Endothelial cell of umbilical vein (primary cell): Measurements from ENCODE around the gene OR52K1. TPM values are rescaled to one million over a fixed set of nuclear protein-coding genes. Genes with fewer than 3 reads are reported as not detected.
A peak's percentile ranks its signal among the peaks of the same experiment; 100 is the strongest.

Experiments used
- BruUV-seq: library from RNA; stranded (reverse); fragments of 400-500 nt; replicated peaks from 2 replicates; lab custom pipeline; 2021; lab: Mats Ljungman, UMichigan
- CTCF ChIA-PET: fragments of 300-600, 350-600 bp; sonication (Branson Sonifier 250); formaldehyde crosslinking; loops from one replicate; lab custom pipeline; 2021; ENCODE audit warnings: antibody characterized with exemption, inconsistent platforms; lab: Charles Lee
- POLR2A ChIA-PET: fragments of 300-600, 350-600 bp; sonication (Branson Sonifier 250); formaldehyde crosslinking; loops from one replicate; lab custom pipeline; 2021; ENCODE audit warnings: antibody characterized with exemption, inconsistent platforms; lab: Charles Lee
- DNase-seq: peaks from one replicate; pipeline ENCODE4 v3.0.0-alpha.2; 2011; ENCODE audit warnings: low read depth, low spot score
- FAIRE-seq: peaks from 2 replicates; lab custom pipeline; 2011; peaks lifted over from hg19 to GRCh38; lab: Jason Lieb, UNC
- H2AFZ ChIP-seq: 2 replicates; pipeline ENCODE4 v1.6.0; 2012; ENCODE audit warnings: low read depth, low read length, control low read depth, inconsistent platforms
- H3K27ac ChIP-seq: 2 replicates; pipeline ENCODE4 v1.5.1; 2011; ENCODE audit warnings: low read depth, mild to moderate bottlenecking, control low read depth, low read length, moderate library complexity; ENCODE audit not compliant: insufficient read depth
- H3K27me3 ChIP-seq, 2 experiments: 2 replicates each; pipeline versions ENCODE4 v1.6.0 to v1.6.1; 2011; ENCODE audit warnings: low read length in 2 of 2, mixed read lengths in 1 of 2; ENCODE audit not compliant: control insufficient read depth in 2 of 2, insufficient read depth in 2 of 2
- H3K36me3 ChIP-seq, 2 experiments: 2 replicates in 1 of 2; 3 replicates in 1 of 2; pipeline ENCODE4 v1.5.1; 2011; ENCODE audit warnings: low read length in 2 of 2, mild to moderate bottlenecking in 1 of 2, moderate library complexity in 1 of 2; ENCODE audit not compliant: control insufficient read depth in 2 of 2, insufficient read depth in 2 of 2; ENCODE audit errors: extremely low read depth in 1 of 2
- H3K4me1 ChIP-seq: 3 replicates; pipeline ENCODE4 v1.5.1; 2011; ENCODE audit warnings: mild to moderate bottlenecking, low read length; ENCODE audit not compliant: control insufficient read depth, insufficient read depth; ENCODE audit errors: extremely low read depth
- H3K4me2 ChIP-seq: 2 replicates; pipeline ENCODE4 v1.6.1; 2011; ENCODE audit warnings: low read length, control low read depth, mixed read lengths; ENCODE audit not compliant: insufficient read depth
- H3K4me3 ChIP-seq, 3 experiments: fragments of 200-600 bp in 1 of 3; sonication (generic), shearing (Covaris generic) in 1 of 3; replicated peaks in 1 of 3; 2 replicates each; pipeline ENCODE4 v1.5.1; 2011 to 2016; ENCODE audit warnings: control low read depth in 3 of 3, low read length in 3 of 3, mild to moderate bottlenecking in 2 of 3, inconsistent platforms in 1 of 3, low read depth in 1 of 3, moderate library complexity in 1 of 3; ENCODE audit not compliant: insufficient read depth in 1 of 3
- H3K79me2 ChIP-seq: 2 replicates; pipeline ENCODE4 v1.6.0; 2012; ENCODE audit warnings: low read length, inconsistent platforms; ENCODE audit not compliant: control insufficient read depth, insufficient read depth
- H3K9ac ChIP-seq: replicated peaks from 2 replicates; pipeline ENCODE3; 2011; ENCODE audit warnings: low read length, control low read depth; ENCODE audit not compliant: insufficient read depth; ENCODE audit errors: extremely low read depth
- H3K9me1 ChIP-seq: replicated peaks from 3 replicates; pipeline ENCODE4 v1.6.0; 2011; ENCODE audit warnings: mild to moderate bottlenecking, low read length; ENCODE audit not compliant: control insufficient read depth, insufficient read depth; ENCODE audit errors: extremely low read depth
- H3K9me3 ChIP-seq: replicated peaks from 2 replicates; pipeline ENCODE4 v1.5.1; 2012; ENCODE audit warnings: low read length, inconsistent platforms; ENCODE audit not compliant: control insufficient read depth, insufficient read depth
- H4K20me1 ChIP-seq: replicated peaks from 2 replicates; pipeline ENCODE3; 2011; ENCODE audit warnings: mild to moderate bottlenecking, low read length; ENCODE audit not compliant: control insufficient read depth, insufficient read depth; ENCODE audit errors: extremely low read depth
- FOS ChIP-seq: IDR thresholded peaks from 2 replicates; pipeline ENCODE4 v1.6.1; 2011; ENCODE audit warnings: mild to moderate bottlenecking, low read length, moderate library complexity, borderline replicate concordance; ENCODE audit not compliant: insufficient read depth
- JUN ChIP-seq: IDR thresholded peaks from 2 replicates; pipeline ENCODE4 v1.6.1; 2011; ENCODE audit warnings: borderline replicate concordance, low read depth; ENCODE audit not compliant: insufficient read length, insufficient read depth
- MAX ChIP-seq: IDR thresholded peaks from 2 replicates; pipeline ENCODE4 v1.6.1; 2011; ENCODE audit not compliant: insufficient read depth, insufficient read length
- POLR2A ChIP-seq: IDR thresholded peaks from 2 replicates; pipeline ENCODE4 v1.6.1; 2012; ENCODE audit warnings: low read depth, mild to moderate bottlenecking, control low read depth, low read length
- dilution Hi-C: fragments of 300-500 bp; cut with MboI; formaldehyde crosslinking; loops from one replicate; pipeline ENCODE4 v1.15.0; 2019; ENCODE audit warnings: low sequenced_read_pairs; ENCODE audit not compliant: extremely low pct_ligation_motif_present
- intact Hi-C: fragments of 100-400 bp; cut with micrococcal nuclease; formaldehyde crosslinking; loops from one replicate; pipeline ENCODE4 v1.10.0; 2022
- polyA plus RNA-seq, 4 experiments: library from polyadenylated mRNA; depleted of rRNA in 3 of 4; stranded (reverse) in 3 of 4; unstranded in 1 of 4; fragments of >200 nt; gene quantifications; 2 replicates each; pipeline versions ENCODE4 v1.2.1 to v1.2.3, GENCODE V29; 2011 to 2012; ENCODE audit warnings: missing spikeins in 1 of 4
- total RNA-seq: library from RNA; stranded (reverse); gene quantifications from 2 replicates; pipeline ENCODE4 v1.2.3, GENCODE V29; 2021
- TF ChIP-seq, protein P1 (sequence below), 2 donors: IDR thresholded peaks; 1 replicate in 1 of 2; 2 replicates in 1 of 2; pipeline ENCODE4 v1.5.1; 2011; ENCODE audit warnings: low read length in 2 of 2, mild to moderate bottlenecking in 2 of 2, moderate library complexity in 2 of 2, control low read depth in 1 of 2, inconsistent platforms in 1 of 2, low read depth in 1 of 2; ENCODE audit not compliant: insufficient read depth in 1 of 2; ENCODE audit errors: extremely low read depth in 1 of 2

Gene OR52K1
- total and polyA plus RNA-seq, 2 donors (not counting 3 experiments of a cell fraction or from before 2014, with no cell fraction given) = not detected

DNA sequence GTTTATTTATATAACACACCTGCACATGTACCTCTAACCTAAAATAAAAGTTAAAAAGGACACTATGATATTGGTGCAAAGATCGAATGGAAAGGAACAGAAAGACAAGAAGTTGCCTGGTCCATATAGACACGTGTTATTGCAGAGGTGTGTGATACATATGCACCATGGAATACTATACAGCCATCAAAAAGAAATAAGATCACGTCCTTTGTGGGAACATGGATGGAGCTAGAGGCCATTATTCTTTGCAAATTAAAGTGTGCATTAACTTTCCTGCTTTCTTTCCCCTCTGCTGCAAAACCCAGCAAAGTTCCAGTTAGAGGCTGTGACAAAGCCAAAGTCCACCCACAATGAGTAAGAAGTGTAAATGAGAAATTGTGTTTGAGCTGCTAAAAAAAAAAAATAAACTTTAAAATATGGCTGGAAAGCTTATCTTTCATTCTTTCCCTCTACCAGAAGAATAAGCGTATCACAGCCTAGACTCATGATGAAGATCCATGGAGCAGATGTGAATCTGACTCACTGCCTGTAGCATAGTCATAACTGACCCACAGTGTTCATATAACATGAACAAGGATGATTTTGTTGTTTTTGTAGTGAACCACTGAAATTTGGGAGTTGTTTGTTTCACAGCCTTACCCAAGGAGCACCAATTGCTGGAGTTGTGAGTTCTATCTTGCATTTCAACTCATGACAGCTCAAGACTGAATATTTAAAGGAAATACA lies 9.6 kb downstream of the OR52K1 start:
- H3K4me2 ChIP-seq = no peak overlapping the region

More for the DNA sequence above, 9.6 kb downstream of the OR52K1 start:
- POLR2A ChIA-PET = no interaction called here
- Histone ChIP-seq H3K36me3 (no peaks in the 10 kb centered on the region), H2AFZ (no peak overlapping the region), H4K20me1 (no peaks in the 10 kb centered on the region), H3K4me1 (no peaks in the 10 kb centered on the region), H3K9me3 (no peaks in the 10 kb centered on the region), H3K27me3 (peaks cover 16 to 23% of the 10 kb centered on the region in 2 experiments), H3K9me1 (no peaks in the 10 kb centered on the region), H3K4me3 (no peak overlapping the region), H3K9ac (no peak overlapping the region), H3K27ac (no peak overlapping the region), H3K79me2 (no peaks in the 10 kb centered on the region)
- no TSS peak for BruUV-seq
- dilution Hi-C loops (no loop called here), intact Hi-C loops (no loop called here)
- TF ChIP-seq JUN (no peak), MAX (no peak), POLR2A (no peak), FOS (peak; percentile 30)
- TF ChIP-seq, protein P1, sequence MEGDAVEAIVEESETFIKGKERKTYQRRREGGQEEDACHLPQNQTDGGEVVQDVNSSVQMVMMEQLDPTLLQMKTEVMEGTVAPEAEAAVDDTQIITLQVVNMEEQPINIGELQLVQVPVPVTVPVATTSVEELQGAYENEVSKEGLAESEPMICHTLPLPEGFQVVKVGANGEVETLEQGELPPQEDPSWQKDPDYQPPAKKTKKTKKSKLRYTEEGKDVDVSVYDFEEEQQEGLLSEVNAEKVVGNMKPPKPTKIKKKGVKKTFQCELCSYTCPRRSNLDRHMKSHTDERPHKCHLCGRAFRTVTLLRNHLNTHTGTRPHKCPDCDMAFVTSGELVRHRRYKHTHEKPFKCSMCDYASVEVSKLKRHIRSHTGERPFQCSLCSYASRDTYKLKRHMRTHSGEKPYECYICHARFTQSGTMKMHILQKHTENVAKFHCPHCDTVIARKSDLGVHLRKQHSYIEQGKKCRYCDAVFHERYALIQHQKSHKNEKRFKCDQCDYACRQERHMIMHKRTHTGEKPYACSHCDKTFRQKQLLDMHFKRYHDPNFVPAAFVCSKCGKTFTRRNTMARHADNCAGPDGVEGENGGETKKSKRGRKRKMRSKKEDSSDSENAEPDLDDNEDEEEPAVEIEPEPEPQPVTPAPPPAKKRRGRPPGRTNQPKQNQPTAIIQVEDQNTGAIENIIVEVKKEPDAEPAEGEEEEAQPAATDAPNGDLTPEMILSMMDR (IDR thresholded peaks at IDR 0.05; ENCODE audit: extremely low read depth in 1 of 2, insufficient read depth in 1 of 2, low read depth in 1 of 2, low read length in 2 of 2) = no peak
- CTCF ChIA-PET = interaction anchor here (0.7 to 5.7 kb wide), 6 partner anchors 8 to 307 kb away, joined by 3 to 255 read pairs (median 9); partner anchors contain the start of genes OR52K1 and TRIM21
- FAIRE-seq (no peak), DNase-seq (no peak)
